ENCODE data around the gene FPGS. TPM values are rescaled to one million over a fixed set of nuclear protein-coding genes. Genes with fewer than 3 reads are reported as not detected.
"Not testable (repeated sequence)": the region's sequence is repeated elsewhere in the genome, so short reads cannot be mapped to it uniquely, and the experiment has no call there.

The FPGS gene
- 44.3 TPM for polyA plus RNA-seq (2013, experiment 1 of 4)
- polyA plus RNA-seq (2013, experiment 2 of 4): 49.4 TPM
- 47.3 TPM for polyA plus RNA-seq (2013, experiment 3 of 4)
- 44.9 TPM for polyA plus RNA-seq (2013, experiment 4 of 4)

GRCh38 chr9:127802576-127803443 is at the start of gene FPGS:
TSS of gene FPGS (plus strand) at chr9:127802882. CDS start at chr9:127802925, 43 bp downstream.
- peaks cover 12% of the 10 kb centered on the region for H3K4me1 ChIP-seq (ENCODE audit: control insufficient read depth, insufficient read depth, low read length)
- peak within 1 kb of the TSS; percentile 76 for H3K4me3 ChIP-seq (ENCODE audit: insufficient read depth, low read depth, low read length)
- no peaks in the 10 kb centered on the region for H3K9me3 ChIP-seq (ENCODE audit: control insufficient read depth, low read length)
- WGBS, 2 experiments: 0 to 1% methylated on average over 80 to 83 of the region's 83 CpGs
- peak within 1 kb of the TSS; percentile 72 for H3K27ac ChIP-seq (ENCODE audit: insufficient read depth, low read depth, low read length, poor library complexity, severe bottlenecking)
- H3K36me3 ChIP-seq (ENCODE audit: control insufficient read depth, insufficient read depth, low read length): no peaks in the 10 kb centered on the region
- H3K27me3 ChIP-seq (ENCODE audit: control insufficient read depth, insufficient read depth, low read length, poor library complexity, severe bottlenecking): no peaks in the 10 kb centered on the region

- H3K36me3 ChIP-seq (ENCODE audit: control insufficient read depth, insufficient read depth, low read length): no peaks in the 10 kb centered on the region
- peaks cover 59% of the 10 kb centered on the region for H3K27me3 ChIP-seq (ENCODE audit: control insufficient read depth, insufficient read depth, low read length, poor library complexity, severe bottlenecking)
- H3K9me3 ChIP-seq (ENCODE audit: control insufficient read depth, low read length): no peaks in the 10 kb centered on the region
- no peaks in the 10 kb centered on the region for H3K4me1 ChIP-seq (ENCODE audit: control insufficient read depth, insufficient read depth, low read length)
- WGBS, 2 experiments: 85% methylated on average over 8 of the region's 8 CpGs
- no peak overlapping the region for H3K27ac ChIP-seq (ENCODE audit: insufficient read depth, low read depth, low read length, poor library complexity, severe bottlenecking)
- H3K4me3 ChIP-seq (ENCODE audit: insufficient read depth, low read depth, low read length): no peak overlapping the region
Measured at GRCh38 chr9:127753148-127753547, 49.5 kb upstream of the FPGS start.

DNA sequence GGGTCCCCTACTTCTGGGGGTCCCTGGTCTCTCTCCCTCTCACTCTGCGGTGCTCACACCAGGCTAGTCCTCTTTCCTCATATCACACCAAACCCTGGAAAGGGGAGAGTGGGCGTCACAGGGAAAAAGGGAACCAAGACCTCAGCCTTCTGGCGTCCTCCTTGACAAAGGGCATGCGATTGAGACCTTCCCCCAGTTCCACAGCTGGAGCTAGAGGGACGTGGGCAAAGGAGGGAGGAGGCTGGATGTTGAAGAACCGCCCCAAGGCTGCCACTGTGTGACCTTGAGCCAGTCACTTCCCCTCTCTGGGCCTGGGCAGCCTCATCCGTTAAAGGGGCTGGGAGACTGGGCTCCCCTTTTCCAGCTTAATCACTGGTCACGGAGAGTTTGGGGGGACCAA is 49.1 kb upstream of the FPGS start:
- Histone ChIP-seq H3K4me3 (ENCODE audit: insufficient read depth, low read depth, low read length) (no peak overlapping the region), H3K27me3 (ENCODE audit: control insufficient read depth, insufficient read depth, low read length, poor library complexity, severe bottlenecking) (peaks cover 59% of the 10 kb centered on the region), H3K36me3 (ENCODE audit: control insufficient read depth, insufficient read depth, low read length) (no peaks in the 10 kb centered on the region), H3K9me3 (ENCODE audit: control insufficient read depth, low read length) (no peaks in the 10 kb centered on the region), H3K27ac (ENCODE audit: insufficient read depth, low read depth, low read length, poor library complexity, severe bottlenecking) (no peak overlapping the region), H3K4me1 (ENCODE audit: control insufficient read depth, insufficient read depth, low read length) (no peaks in the 10 kb centered on the region)
- WGBS, 2 experiments: 62% methylated on average over 8 of the region's 8 CpGs

GRCh38 chr9:127754099-127755060 is 48.3 kb upstream of the FPGS start:
- Histone ChIP-seq H3K4me1 (ENCODE audit: control insufficient read depth, insufficient read depth, low read length) (no peaks in the 10 kb centered on the region), H3K27me3 (ENCODE audit: control insufficient read depth, insufficient read depth, low read length, poor library complexity, severe bottlenecking) (peaks cover 59% of the 10 kb centered on the region), H3K4me3 (ENCODE audit: insufficient read depth, low read depth, low read length) (peak overlapping the region; percentile 50), H3K9me3 (ENCODE audit: control insufficient read depth, low read length) (no peaks in the 10 kb centered on the region), H3K36me3 (ENCODE audit: control insufficient read depth, insufficient read depth, low read length) (no peaks in the 10 kb centered on the region), H3K27ac (ENCODE audit: insufficient read depth, low read depth, low read length, poor library complexity, severe bottlenecking) (no peak overlapping the region)
- 0% methylated on average over 86 of the region's 86 CpGs for WGBS, 2 experiments

GRCh38 chr9:127755061-127756060 is 47.3 kb upstream of the FPGS start:
- Histone ChIP-seq H3K4me3 (ENCODE audit: insufficient read depth, low read depth, low read length) (peak overlapping the region; percentile 50), H3K27ac (ENCODE audit: insufficient read depth, low read depth, low read length, poor library complexity, severe bottlenecking) (no peak overlapping the region), H3K9me3 (ENCODE audit: control insufficient read depth, low read length) (no peaks in the 10 kb centered on the region), H3K36me3 (ENCODE audit: control insufficient read depth, insufficient read depth, low read length) (no peaks in the 10 kb centered on the region), H3K27me3 (ENCODE audit: control insufficient read depth, insufficient read depth, low read length, poor library complexity, severe bottlenecking) (peaks cover 59% of the 10 kb centered on the region), H3K4me1 (ENCODE audit: control insufficient read depth, insufficient read depth, low read length) (no peaks in the 10 kb centered on the region)
- WGBS, 2 experiments: 8% methylated on average over 61 of the region's 61 CpGs

DNA sequence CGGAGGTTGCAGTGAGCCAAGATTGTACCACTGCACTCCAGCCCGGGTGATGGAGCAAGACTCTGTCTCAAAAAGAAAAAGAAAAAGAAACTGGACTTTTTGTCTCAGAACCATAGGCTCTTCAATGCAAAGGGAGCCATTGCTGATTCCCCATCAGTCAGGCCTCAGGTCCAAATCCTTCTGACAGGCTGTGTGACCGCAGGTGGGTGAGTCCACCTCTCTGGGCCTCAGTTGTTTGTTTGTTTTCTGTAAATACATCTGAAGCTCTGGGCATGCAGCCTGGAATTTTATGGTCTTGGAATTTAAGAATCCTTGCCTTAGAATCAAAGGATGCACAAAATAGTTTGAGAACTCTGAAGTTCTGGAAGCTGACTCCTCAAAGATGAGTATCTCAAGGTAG is 46.4 kb upstream of the FPGS start:
- Histone ChIP-seq H3K27me3 (ENCODE audit: control insufficient read depth, insufficient read depth, low read length, poor library complexity, severe bottlenecking) (peaks cover 58% of the 10 kb centered on the region), H3K4me1 (ENCODE audit: control insufficient read depth, insufficient read depth, low read length) (no peaks in the 10 kb centered on the region), H3K9me3 (ENCODE audit: control insufficient read depth, low read length) (no peaks in the 10 kb centered on the region), H3K36me3 (ENCODE audit: control insufficient read depth, insufficient read depth, low read length) (no peaks in the 10 kb centered on the region), H3K27ac (ENCODE audit: insufficient read depth, low read depth, low read length, poor library complexity, severe bottlenecking) (no peak overlapping the region), H3K4me3 (ENCODE audit: insufficient read depth, low read depth, low read length) (no peak overlapping the region)
- WGBS, 2 experiments: 92% methylated on average over 3 of the region's 3 CpGs

DNA sequence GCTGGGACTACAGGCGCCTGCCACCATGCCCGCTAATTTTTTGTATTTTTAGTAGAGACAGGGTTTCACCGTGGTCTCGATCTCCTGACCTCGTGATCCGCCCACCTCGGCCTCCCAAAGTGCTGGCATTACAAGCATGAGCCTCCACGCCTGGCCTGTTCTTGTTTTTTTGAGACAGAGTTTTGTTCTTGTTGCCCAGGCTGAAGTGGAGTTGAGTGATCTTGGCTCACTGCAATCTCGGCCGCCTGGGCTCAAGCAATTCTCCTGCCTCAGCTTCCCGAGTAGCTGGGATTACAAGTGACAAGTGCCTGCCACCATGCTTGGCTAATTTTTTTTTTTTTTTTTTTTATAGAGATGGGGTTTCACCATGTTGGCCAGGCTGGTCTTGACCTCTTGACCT is 45.9 kb upstream of the FPGS start:
- not testable (repeated sequence) for H3K36me3 ChIP-seq (ENCODE audit: control insufficient read depth, insufficient read depth, low read length); H3K4me3 ChIP-seq (ENCODE audit: insufficient read depth, low read depth, low read length); H3K9me3 ChIP-seq (ENCODE audit: control insufficient read depth, low read length); H3K4me1 ChIP-seq (ENCODE audit: control insufficient read depth, insufficient read depth, low read length); H3K27ac ChIP-seq (ENCODE audit: insufficient read depth, low read depth, low read length, poor library complexity, severe bottlenecking)
- 83 to 84% methylated on average over 11 of the region's 11 CpGs for WGBS, 2 experiments
- peaks cover 53% of the 10 kb centered on the region for H3K27me3 ChIP-seq (ENCODE audit: control insufficient read depth, insufficient read depth, low read length, poor library complexity, severe bottlenecking)

- peaks cover 8% of the 10 kb centered on the region for H3K4me1 ChIP-seq (ENCODE audit: control insufficient read depth, insufficient read depth, low read length)
- H3K9me3 ChIP-seq (ENCODE audit: control insufficient read depth, low read length): no peaks in the 10 kb centered on the region
- H3K4me3 ChIP-seq (ENCODE audit: insufficient read depth, low read depth, low read length): no peak overlapping the region
- H3K36me3 ChIP-seq (ENCODE audit: control insufficient read depth, insufficient read depth, low read length): no peaks in the 10 kb centered on the region
- H3K27me3 ChIP-seq (ENCODE audit: control insufficient read depth, insufficient read depth, low read length, poor library complexity, severe bottlenecking): peaks cover 32% of the 10 kb centered on the region
- no peak overlapping the region for H3K27ac ChIP-seq (ENCODE audit: insufficient read depth, low read depth, low read length, poor library complexity, severe bottlenecking)
- WGBS, 2 experiments: 88 to 95% methylated on average over 5 of the region's 5 CpGs
Measured at GRCh38 chr9:127758843-127759242, 43.8 kb upstream of the FPGS start.

DNA sequence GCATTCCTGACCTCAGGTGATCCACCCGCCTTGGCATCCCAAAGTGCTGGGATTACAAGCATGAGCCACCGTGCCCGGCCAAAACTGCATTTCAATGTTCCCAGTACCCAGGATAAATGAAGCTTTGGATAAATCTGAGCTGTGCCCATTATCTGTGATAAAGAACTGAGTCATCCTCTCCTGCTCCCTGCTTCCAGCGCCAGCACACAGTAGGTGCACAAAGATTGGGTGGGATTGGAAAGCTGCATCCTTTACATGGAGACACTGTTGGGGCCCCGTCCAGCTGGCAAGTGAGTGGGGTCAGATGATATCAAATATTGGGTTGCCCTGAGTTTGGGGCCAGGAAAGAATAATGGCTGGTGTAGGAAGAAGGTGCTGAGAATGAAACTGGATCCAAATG is 41.6 kb upstream of the FPGS start:
- 89 to 91% methylated on average over 5 of the region's 5 CpGs for WGBS, 2 experiments
- Histone ChIP-seq H3K27ac (ENCODE audit: insufficient read depth, low read depth, low read length, poor library complexity, severe bottlenecking) (no peak overlapping the region), H3K4me1 (ENCODE audit: control insufficient read depth, insufficient read depth, low read length) (peaks cover 8% of the 10 kb centered on the region), H3K9me3 (ENCODE audit: control insufficient read depth, low read length) (no peaks in the 10 kb centered on the region), H3K27me3 (ENCODE audit: control insufficient read depth, insufficient read depth, low read length, poor library complexity, severe bottlenecking) (peaks cover 10% of the 10 kb centered on the region), H3K36me3 (ENCODE audit: control insufficient read depth, insufficient read depth, low read length) (no peaks in the 10 kb centered on the region), H3K4me3 (ENCODE audit: insufficient read depth, low read depth, low read length) (no peak overlapping the region)
